ENCODE measurements around the gene NKD2.
"Not testable (repeated sequence)": the region's sequence is repeated elsewhere in the genome, so short reads cannot be mapped to it uniquely, and the experiment has no call there.

Gene NKD2

GRCh38 chr5:1059884-1060263 is 51.3 kb downstream of the NKD2 start:
- DNase-seq = no peak

GRCh38 chr5:1060535-1060981 is 52.0 kb downstream of the NKD2 start:
- no peak for DNase-seq

GRCh38 chr5:1061292-1061691 is 52.7 kb downstream of the NKD2 start:
- not testable (repeated sequence) for DNase-seq

GRCh38 chr5:1061916-1062315 is 53.3 kb downstream of the NKD2 start:
- DNase-seq = no peak

- no peak for DNase-seq
Measured at GRCh38 chr5:1062761-1063568, 54.4 kb downstream of the NKD2 start.

- DNase-seq = no peak
Measured at GRCh38 chr5:1063661-1064382, 55.2 kb downstream of the NKD2 start.

GRCh38 chr5:1064383-1065142 is 56.0 kb downstream of the NKD2 start:
- DNase-seq = no peak

GRCh38 chr5:1065143-1065750 is 56.6 kb downstream of the NKD2 start:
- no peak for DNase-seq

- DNase-seq = no peak
Measured at GRCh38 chr5:1065891-1066650, 57.5 kb downstream of the NKD2 start.

GRCh38 chr5:1066676-1067075 is 58.1 kb downstream of the NKD2 start:
- no peak for DNase-seq

GRCh38 chr5:1067141-1068121 is 58.8 kb downstream of the NKD2 start:
- DNase-seq = no peak

GRCh38 chr5:1068204-1068894 is 59.7 kb downstream of the NKD2 start:
- DNase-seq = no peak

GRCh38 chr5:1068895-1069719 is 60.5 kb downstream of the NKD2 start:
- DNase-seq = no peak

- no peak for DNase-seq
Measured at GRCh38 chr5:1069720-1070088, 61.1 kb downstream of the NKD2 start.

GRCh38 chr5:1073239-1074102 is 64.9 kb downstream of the NKD2 start:
- no peak for DNase-seq

GRCh38 chr5:1074226-1074625 is 65.6 kb downstream of the NKD2 start:
- DNase-seq = no peak

- no peak for DNase-seq
Measured at GRCh38 chr5:1074816-1075554, 66.4 kb downstream of the NKD2 start.

- no peak for DNase-seq
Measured at GRCh38 chr5:1075555-1075881, 66.9 kb downstream of the NKD2 start.

Data from activated naive CD4-positive, alpha-beta T cell treated with anti-CD3 and anti-CD28 coated beads, Interleukin-2, amount 50 U/mL, for 16 hours (primary cell).